Neural progenitor cell (in vitro differentiated cells): ENCODE data around the gene TRAPPC6A. TPM values are rescaled to one million over a fixed set of nuclear protein-coding genes. Genes with fewer than 3 reads are reported as not detected.

Source experiments
- DNase-seq: peaks from one replicate; pipeline ENCODE4 v3.0.0-alpha.2; 2016; ENCODE audit warnings: low spot score
- H2AFZ ChIP-seq: fragments of 200-600 bp; sonication (generic); replicated peaks from 2 replicates; pipeline ENCODE4 v1.6.1; 2016; ENCODE audit warnings: antibody characterized with exemption
- H3F3A ChIP-seq: fragments of 200-600 bp; sonication (generic); 2 replicates; pipeline ENCODE4 v1.6.1; 2016; ENCODE audit warnings: antibody characterized with exemption, low read depth
- H3K27ac ChIP-seq: fragments of 200-600 bp; sonication (generic); 2 replicates; pipeline ENCODE4 v1.5.1; 2016; ENCODE audit warnings: mild to moderate bottlenecking
- H3K27me3 ChIP-seq: fragments of 200-600 bp; sonication (generic); 2 replicates; pipeline ENCODE4 v1.6.1; 2016; ENCODE audit warnings: mild to moderate bottlenecking, moderate library complexity
- H3K36me3 ChIP-seq: fragments of 200-600 bp; sonication (generic); 2 replicates; pipeline ENCODE4 v1.5.1; 2016
- H3K4me1 ChIP-seq: fragments of 200-600 bp; sonication (generic); 2 replicates; pipeline ENCODE4 v1.6.1; 2016; ENCODE audit warnings: mixed run types
- H3K4me2 ChIP-seq: fragments of 200-600 bp; sonication (generic); 2 replicates; pipeline ENCODE4 v1.6.1; 2016
- H3K4me3 ChIP-seq: fragments of 200-600 bp; sonication (generic); 2 replicates; pipeline ENCODE4 v1.5.1; 2016
- H3K79me2 ChIP-seq: fragments of 200-600 bp; sonication (generic); 2 replicates; pipeline ENCODE4 v1.6.1; 2016; ENCODE audit warnings: low read depth
- H3K9ac ChIP-seq: fragments of 200-600 bp; sonication (generic); 2 replicates; pipeline ENCODE4 v1.6.1; 2016
- H3K9me3 ChIP-seq: fragments of 200-600 bp; sonication (generic); 2 replicates; pipeline ENCODE4 v1.5.1; 2016; ENCODE audit warnings: low read depth
- H4K20me1 ChIP-seq: fragments of 200-600 bp; sonication (generic); 2 replicates; pipeline ENCODE4 v1.6.1; 2016; ENCODE audit warnings: low read depth
- H3K27ac Mint-ChIP-seq: 3 replicates; pipeline ENCODE4 v1.8.0; 2021; ENCODE audit warnings: mixed read lengths
- H3K27me3 Mint-ChIP-seq: 2 replicates; pipeline ENCODE4 v1.8.0; 2022; ENCODE audit warnings: low read depth, mild to moderate bottlenecking, inconsistent platforms, moderate library complexity, mixed read lengths; ENCODE audit not compliant: insufficient read depth
- H3K36me3 Mint-ChIP-seq: 3 replicates; pipeline ENCODE4 v1.8.0; 2021; ENCODE audit warnings: mixed read lengths
- H3K4me1 Mint-ChIP-seq: 3 replicates; pipeline ENCODE4 v1.8.0; 2021; ENCODE audit warnings: mixed read lengths
- H3K4me3 Mint-ChIP-seq: 3 replicates; pipeline ENCODE4 v1.8.0; 2021; ENCODE audit warnings: mild to moderate bottlenecking, moderate library complexity, mixed read lengths
- H3K9me3 Mint-ChIP-seq: 3 replicates; pipeline ENCODE4 v1.8.0; 2020; ENCODE audit warnings: mixed read lengths
- CTCF ChIP-seq: fragments of 200-600 bp; sonication (generic); IDR thresholded peaks from 2 replicates; pipeline ENCODE4 v1.5.1; 2017; ENCODE audit warnings: antibody characterized with exemption, mild to moderate bottlenecking
- EZH2 ChIP-seq: fragments of 200-600 bp; sonication (generic); IDR thresholded peaks from 2 replicates; pipeline ENCODE4 v1.6.1; 2017; ENCODE audit warnings: antibody characterized with exemption, mild to moderate bottlenecking, moderate library complexity
- EZH2phosphoT487 ChIP-seq: fragments of 200-600 bp; sonication (generic); IDR thresholded peaks from 2 replicates; pipeline ENCODE4 v1.6.1; 2017; ENCODE audit warnings: antibody characterized with exemption
- total RNA-seq: library from RNA; depleted of rRNA; stranded (reverse); fragments of >200 nt; gene quantifications from 2 replicates; pipeline ENCODE4 v1.2.3, GENCODE V29; 2015; ENCODE audit warnings: low replicate concordance

TRAPPC6A gene
- total RNA-seq, 1 donor from 2014 or later, result 24.7 TPM

DNA sequence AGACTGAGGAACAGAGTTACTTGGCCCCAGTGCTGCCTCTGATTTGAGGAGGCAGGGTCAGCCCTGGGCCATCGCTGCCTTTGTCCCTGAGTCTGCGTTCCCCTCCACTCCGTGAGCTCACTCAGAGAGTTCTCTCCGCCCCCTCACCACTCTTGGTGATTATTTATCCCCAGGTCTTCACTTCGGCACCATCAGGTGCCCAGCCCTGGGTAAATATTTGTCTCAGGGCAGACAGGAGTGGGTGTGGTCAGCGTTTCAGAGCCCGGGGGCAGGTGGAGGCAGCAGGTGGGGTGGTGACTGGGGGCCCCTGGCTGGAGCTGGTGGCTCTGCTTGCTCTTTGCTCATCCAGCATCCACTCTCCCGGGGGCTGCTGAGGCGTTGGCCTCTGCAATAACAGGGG is 64.4 kb downstream of the TRAPPC6A start:
- no peaks in the 10 kb centered on the region for H3K9me3 Mint-ChIP-seq
- peaks cover 20% of the 10 kb centered on the region for H3K4me1 Mint-ChIP-seq
- Histone ChIP-seq H3K4me1 (peaks cover 11% of the 10 kb centered on the region), H2AFZ (no peak overlapping the region), H3F3A (peaks cover 4% of the 10 kb centered on the region), H4K20me1 (peaks cover 100% of the 10 kb centered on the region), H3K4me3 (no peak overlapping the region), H3K9me3 (no peaks in the 10 kb centered on the region), H3K9ac (no peak overlapping the region), H3K27ac (no peak overlapping the region), H3K27me3 (no peaks in the 10 kb centered on the region), H3K4me2 (no peak overlapping the region), H3K36me3 (no peaks in the 10 kb centered on the region), H3K79me2 (peaks cover 98% of the 10 kb centered on the region)
- no peak overlapping the region for H3K27ac Mint-ChIP-seq
- DNase-seq, result no peak
- peaks cover 5% of the 10 kb centered on the region for H3K36me3 Mint-ChIP-seq
- no peak overlapping the region for H3K4me3 Mint-ChIP-seq
- no peaks in the 10 kb centered on the region for H3K27me3 Mint-ChIP-seq
- TF ChIP-seq CTCF, result no peak
- no peak for TF ChIP-seq EZH2phosphoT487
- TF ChIP-seq EZH2, result no peak

Other genes starting within 250 kb of the TRAPPC6A start
- not detected in 2 replicates for gene APOC4, start 236.0 kb downstream of the TRAPPC6A start, total RNA-seq
- gene APOC2, start 232.2 kb downstream of the TRAPPC6A start, total RNA-seq, result not detected in 2 replicates
- 12.1 and 27.9 TPM in 2 replicates for gene CLPTM1, start 222.9 kb downstream of the TRAPPC6A start, total RNA-seq
- gene RELB, start 176.8 kb downstream of the TRAPPC6A start, total RNA-seq, result 0.43 and 5.9 TPM in 2 replicates
- 57.0 and 97.1 TPM in 2 replicates for gene CLASRP, start 139.2 kb downstream of the TRAPPC6A start, total RNA-seq
- gene ZNF296, start 101.8 kb downstream of the TRAPPC6A start, total RNA-seq, result 0.53 TPM in 1 of 2 replicates, not detected in the other
- 7.3 and 32.6 TPM in 2 replicates for gene GEMIN7, start 99.0 kb downstream of the TRAPPC6A start, total RNA-seq
- 8.1 and 34.1 TPM in 2 replicates for gene PPP1R37, start 85.1 kb downstream of the TRAPPC6A start, total RNA-seq
- gene NKPD1, start 17.3 kb downstream of the TRAPPC6A start, total RNA-seq, result 0.02 and 0.19 TPM in 2 replicates
- 2.0 and 3.8 TPM in 2 replicates for gene BLOC1S3, start 547 bp upstream of the TRAPPC6A start, total RNA-seq
- gene EXOC3L2, start 67.2 kb upstream of the TRAPPC6A start, total RNA-seq, result 0.06 TPM in 1 of 2 replicates, not detected in the other
- 22.8 and 30.1 TPM in 2 replicates for gene MARK4, start 73.0 kb upstream of the TRAPPC6A start, total RNA-seq
- not detected in 2 replicates for gene CKM, start 144.6 kb upstream of the TRAPPC6A start, total RNA-seq
- 0.50 TPM in 1 of 2 replicates, not detected in the other for gene KLC3, start 162.5 kb upstream of the TRAPPC6A start, total RNA-seq
- 31.0 and 71.6 TPM in 2 replicates for gene ERCC2, start 192.3 kb upstream of the TRAPPC6A start, total RNA-seq
- gene PPP1R13L, start 226.8 kb upstream of the TRAPPC6A start, total RNA-seq, result 2.9 and 8.6 TPM in 2 replicates
- gene POLR1G, start 228.4 kb upstream of the TRAPPC6A start, total RNA-seq, result 5.5 and 6.8 TPM in 2 replicates
- 46.0 and 74.5 TPM in 2 replicates for gene ERCC1, start 245.7 kb upstream of the TRAPPC6A start, total RNA-seq